Embryonic facial prominence (tissue), 1 donor: Measurements from ENCODE around the gene RFX4.

ENCODE experiments used
- DNase-seq: peaks from one replicate; pipeline ENCODE4 v3.0.0-alpha.2; 2016; ENCODE audit errors: extremely low spot score

RFX4 gene

DNA sequence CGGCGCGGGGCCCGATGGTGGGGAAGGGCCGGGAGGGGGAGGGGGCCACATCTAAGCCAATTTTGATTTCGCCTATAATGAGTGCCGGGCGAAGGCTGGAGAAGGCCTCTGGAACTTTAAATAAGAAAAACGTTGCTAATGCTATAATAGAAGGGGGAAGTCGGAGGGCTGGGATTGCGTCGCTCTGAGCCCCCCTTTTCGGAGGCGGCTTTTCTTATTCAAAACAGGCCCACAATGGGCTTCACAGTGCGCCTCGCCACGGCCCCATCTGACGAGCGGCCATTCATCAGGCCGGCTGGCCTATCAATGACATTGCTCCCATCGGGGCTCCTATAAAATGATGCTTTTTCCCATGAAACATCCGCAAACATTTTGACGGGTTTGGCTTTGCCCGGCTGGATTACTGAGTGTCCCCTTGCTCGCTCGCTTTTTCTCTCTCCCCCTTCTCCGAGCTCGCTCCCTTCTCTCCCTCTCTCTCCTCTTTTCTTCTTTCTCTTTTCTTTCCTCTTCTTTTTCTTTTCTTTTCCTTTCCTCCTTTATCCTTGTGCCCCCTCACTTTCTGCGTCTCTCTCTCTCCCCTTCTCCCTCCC lies at the start of gene RFX4:
TSS of gene RFX4 (plus strand) at position 364 of the 590 bp plus-strand sequence. CDS start 317 bp downstream, outside the sequence.
- DNase-seq = no peak

DNA sequence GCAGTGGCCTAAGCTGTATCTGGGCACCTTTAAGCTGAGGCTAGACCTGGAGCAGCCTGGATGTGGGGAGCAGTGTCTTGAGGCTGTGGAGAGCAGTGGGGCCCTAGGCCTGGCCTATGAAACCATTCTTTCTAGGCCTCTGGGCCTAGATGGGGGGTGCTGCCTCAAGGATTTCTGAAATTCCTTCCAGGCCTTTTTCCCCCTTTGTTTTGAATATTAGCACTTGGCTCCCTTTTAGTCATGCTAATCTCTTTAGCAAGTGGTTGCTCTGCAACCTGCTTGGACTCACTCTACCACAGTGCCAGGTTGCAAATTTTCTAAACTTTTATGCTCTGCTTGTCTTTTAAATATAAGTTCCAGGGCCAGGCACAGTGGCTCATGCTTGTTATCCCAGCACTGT lies 41.6 kb upstream of the RFX4 start:
- DNase-seq = no peak

DNA sequence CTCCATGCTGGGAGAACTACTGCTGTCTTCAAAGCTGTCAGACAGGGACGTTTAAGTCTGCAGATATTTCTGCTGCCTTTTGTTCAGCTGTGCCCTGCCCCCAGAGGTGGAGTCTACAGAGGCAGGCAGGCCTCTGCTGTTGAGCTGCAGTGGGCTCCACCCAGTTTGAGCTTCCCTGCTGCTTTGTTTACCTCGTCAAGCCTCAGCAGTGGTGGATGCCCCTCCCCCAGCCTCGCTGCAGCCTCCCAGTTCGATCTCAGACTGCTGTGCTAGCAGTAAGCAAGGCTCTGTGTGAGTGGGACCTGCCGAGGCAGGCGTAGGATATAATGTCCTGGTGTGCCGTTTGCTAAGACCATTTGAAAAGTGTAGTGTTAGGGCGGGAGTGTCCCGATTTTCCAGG lies 31.4 kb upstream of the RFX4 start:
- DNase-seq = no peak

DNA sequence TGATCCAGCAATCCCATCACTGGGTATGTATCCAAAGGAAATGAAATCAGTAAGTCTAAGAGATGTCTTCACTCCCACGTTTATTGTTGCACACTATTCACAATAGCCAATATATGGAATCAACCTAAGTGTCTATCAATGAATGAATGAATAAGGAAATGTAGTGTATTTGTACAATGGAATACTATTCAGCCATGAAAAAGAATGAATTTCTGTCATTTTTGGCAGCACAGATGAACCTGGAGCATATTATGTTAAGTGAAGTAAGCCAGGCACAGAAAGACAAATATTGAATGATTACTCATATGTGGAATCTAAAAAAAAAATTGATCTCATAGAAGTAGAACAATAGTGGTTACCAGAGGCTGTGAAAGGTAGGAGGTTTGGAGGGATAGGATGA lies 30.6 kb upstream of the RFX4 start:
- DNase-seq = no peak

DNA sequence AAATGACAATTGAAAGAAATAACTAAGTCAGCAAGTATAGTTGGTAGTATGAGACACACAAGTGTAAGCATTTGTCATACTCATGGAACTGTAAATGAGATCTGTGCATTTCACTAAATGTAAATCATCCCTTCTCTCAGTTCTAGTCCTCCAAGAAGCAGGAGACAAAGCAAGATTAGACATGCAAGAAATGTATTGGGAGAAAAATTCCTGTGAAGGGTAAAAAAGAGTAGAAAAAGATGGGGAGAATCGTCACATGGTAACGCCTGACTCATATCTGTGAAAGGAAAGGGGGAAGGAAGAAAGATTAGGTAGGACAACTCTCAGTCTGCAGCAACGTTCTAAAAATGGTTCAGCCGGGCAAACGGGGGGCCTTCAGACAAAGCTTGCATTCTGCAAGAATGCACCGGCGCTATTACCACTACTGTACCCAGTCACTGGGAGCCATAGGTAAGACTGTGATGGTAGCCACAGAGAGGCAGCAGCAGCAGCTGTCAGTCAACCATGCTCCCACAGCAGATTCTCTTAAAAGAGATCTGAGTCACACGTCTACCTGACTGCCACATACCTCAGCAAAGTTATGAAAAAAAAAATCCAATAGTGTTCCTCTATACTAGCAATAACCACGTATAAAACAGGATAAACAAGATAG lies 18.0 kb upstream of the RFX4 start:
- DNase-seq = no peak

DNA sequence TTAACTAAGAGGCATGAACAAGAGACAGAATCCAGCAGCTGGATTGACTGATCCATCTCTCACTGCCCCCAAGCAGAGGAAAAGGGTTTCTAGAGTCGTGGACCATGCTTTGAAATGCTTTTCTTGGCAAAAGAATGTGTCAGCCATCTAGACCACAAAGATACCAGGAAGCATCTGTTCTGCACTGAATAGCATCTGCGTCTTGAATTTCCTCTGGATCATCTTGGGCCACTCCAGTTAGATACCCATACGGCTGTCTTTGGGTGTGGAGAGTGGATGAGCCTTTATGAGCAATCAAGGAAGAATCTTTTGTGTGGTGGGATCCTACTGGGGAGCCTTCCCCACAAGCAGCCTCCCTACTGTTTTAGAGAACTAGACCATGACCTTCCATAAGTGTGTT lies 16.0 kb upstream of the RFX4 start:
- no peak for DNase-seq

DNA sequence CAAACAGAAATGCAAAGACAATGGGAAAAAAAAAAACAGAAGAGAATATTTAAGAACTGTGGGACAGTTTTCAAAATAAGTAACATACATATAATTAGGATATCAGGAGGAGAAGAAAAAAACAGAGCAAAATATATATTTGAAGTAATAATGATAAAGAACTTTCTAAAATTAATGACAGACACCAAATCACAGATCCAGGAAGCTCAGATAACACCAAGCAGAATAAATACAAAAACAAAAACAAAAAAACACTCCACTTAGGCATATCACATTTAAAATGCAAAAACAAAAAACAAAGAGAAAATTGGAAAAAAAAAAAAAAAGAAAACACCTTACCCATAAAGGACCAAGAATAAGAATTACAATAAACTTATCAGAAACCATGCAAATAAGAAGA lies 9.6 kb upstream of the RFX4 start:
- no peak for DNase-seq

DNA sequence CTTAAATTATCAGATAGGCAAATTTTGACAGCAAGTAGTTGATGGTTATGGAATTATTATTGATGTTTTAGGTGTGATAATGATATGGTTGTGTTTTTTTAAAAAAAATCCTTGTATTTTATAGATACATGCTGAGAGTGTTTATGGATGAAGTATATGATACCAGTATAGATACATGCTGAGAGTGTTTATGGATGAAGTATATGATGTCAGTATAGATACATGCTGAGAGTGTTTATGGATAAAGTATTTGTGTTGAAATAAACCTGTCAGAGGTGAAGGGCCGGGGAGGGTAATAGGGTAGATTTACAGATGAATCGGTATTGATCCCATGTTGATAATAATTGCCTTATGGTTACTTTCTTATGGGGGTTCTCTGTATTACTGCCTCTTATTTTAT lies 6.0 kb upstream of the RFX4 start:
- no peak for DNase-seq

DNA sequence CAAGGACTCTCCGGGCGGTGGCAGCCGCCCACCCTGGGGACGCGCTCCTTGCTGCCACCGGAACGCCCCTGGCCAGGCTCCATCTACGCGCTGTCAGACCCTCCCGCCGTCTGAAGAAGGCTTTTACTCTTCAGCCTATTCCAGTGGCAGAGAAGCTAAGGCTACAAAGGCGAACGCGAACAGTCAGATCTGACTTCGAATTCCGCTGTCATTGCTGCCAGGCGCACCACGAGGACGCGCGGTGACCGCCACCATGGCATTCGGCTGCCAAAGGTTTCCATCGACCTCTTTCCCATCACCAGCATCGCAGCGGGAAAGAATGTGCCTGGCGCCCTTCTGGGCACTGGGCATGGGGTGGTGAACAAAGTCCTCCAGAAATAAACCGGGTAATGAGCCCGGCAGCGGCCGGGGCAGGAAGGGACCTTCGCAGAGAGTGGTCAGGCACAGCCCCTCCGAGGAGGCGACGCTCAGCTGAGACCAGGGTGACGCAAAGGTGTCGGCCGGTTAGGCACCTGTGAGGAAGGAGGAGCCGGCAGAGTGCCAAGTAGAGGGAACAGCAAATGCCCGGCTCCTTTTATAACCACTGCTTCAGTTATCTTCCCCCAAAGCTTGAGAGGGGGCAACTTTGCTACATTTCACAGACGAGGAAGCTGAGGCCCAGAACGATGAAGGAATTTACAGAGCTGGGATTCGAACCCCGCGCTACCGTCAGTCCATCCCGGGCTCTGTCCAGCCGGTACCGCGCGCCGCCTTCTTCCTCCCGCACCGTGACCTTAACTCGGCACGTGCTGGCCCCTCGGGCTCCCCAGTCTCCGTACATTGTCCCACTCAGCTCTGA lies 1.9 kb upstream of the RFX4 start:
- DNase-seq = no peak

DNA sequence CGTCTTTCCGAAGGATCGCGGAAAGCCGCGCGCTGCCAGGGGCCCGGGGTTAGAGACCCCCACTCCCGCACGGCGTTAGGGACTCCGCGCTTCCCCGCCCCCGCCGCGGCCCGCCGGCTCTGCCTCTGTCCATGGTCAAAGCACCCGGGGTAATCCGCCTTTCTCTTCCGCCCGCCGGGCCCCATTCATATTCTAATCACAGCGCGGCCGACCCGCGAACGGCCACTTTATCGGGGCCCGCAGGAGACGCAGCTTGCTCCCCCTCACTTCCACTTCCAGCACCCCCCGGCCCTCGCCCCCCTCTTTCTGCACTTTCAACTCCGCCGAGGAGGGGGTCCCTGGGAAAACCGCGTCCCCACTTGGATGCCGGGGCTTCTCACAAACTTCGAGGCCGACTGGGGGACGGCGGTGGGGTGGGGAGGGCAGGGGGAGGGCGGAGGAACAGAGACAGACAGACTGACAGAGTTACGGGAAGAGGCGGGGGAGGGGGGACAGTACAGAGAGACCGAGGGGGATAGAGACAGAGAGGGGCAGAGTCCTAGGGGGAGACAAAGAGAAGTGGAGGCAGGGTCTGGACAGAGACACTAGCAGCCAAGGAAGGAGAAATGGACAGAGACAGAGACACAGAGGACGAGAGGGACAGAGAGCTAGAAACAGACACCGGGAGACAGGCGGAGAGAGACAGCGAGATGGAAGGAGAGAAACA lies 1.1 kb upstream of the RFX4 start:
- DNase-seq = no peak

DNA sequence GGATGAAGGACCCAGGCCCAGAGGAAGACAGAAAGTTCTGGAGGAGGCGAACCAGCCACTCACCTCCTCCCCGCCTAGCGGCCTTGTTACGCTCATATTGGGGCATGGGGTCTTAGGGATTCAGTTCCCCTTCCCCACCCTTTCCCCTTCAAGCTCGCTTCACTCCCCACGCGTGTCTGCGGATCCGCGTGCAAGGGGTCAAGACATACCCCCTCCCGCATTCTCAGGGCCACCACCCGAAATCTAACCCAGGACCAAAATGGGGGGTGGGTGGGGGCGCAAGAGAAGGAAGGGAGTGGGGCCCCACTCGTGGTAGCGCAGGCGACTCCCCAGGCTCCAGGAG lies 584 bp upstream of the RFX4 start:
- no peak for DNase-seq

DNA sequence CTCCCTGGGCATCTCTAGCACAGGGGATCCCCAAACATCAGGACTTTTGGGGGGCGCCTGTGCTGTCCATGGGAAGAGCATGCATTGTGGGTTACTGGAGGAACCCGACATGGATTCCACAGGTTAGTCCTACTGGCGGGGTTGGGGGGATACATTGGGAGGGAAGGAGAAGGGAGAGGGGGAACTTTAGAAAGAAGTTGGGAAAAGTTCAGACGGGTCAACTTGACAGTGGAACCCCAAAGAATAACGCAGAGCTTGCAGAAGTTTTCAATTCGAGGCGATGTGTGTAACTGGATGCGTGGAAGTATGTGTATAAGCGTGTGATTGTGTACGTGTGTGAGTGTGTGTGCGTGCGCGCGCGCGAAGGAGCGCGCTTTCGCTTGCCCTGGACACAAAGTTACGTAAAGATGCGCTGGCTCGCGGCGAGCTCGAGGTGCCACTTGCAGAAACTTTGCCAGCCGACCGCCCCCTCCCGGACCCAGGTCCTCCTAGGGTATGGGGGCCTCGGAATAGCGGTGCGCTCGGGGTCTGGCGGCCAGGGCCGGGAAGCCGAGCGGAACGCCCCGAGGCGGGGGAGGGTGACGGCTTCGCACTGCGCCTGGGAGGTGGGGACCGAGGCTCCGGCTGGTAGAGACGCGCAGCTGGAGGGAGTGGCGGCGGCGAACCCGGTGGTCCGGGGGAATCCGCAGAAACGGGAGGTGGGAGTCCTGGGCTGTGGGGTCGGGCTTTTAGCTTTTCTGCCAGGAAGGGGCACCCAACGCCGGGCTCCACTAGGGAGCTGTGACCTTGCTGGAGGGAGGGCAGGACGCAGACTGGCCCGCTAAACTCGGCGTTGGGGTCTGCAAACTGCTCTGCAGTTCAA lies 669 bp downstream of the RFX4 start:
- DNase-seq = no peak

DNA sequence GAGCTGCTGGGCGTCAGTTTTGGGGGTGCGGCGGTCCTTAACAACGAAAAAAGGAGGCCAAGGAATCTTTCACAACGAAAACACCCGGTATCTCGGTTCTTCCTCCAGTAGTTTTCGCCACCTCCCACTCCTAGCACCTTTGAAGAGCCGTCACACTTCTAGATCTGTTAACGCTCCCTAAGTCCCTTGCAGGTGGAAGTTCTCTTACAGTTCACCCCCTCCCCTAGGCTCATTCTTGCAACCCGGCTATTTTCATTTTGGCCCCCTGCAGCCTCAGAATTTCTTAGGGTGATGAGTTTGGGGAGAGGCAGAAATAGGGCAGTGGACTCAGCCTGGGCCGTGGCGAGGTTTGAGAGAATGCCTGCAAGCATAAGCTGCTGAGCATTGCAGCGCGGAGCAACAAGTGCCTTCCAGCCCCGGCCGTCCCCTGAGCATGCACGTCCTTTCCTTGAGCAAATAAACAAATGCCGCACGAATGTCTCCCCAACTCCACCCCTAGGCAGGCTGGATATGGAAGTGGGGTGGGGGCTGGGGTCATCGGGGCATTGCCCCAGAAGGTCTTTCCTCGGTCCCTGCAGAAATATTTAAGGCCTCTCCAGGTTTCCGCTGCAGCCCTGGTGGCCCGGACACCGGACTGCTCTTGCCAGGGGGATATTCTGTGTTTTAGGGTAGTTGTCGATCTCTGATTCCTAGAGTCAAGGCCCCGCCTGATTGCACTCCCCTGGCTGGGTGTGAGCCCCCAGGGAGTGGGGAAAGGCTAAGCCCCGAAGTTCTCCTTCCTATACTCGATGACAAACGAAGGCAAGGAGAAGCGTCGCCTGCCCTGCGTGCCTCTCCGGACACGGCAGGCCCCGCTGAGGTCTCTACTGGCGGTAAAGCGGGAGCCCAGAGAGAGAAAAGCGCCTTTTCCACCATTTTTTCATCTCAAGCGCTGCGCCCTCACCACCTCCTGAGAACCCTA lies 1.6 kb downstream of the RFX4 start:
- DNase-seq = no peak

DNA sequence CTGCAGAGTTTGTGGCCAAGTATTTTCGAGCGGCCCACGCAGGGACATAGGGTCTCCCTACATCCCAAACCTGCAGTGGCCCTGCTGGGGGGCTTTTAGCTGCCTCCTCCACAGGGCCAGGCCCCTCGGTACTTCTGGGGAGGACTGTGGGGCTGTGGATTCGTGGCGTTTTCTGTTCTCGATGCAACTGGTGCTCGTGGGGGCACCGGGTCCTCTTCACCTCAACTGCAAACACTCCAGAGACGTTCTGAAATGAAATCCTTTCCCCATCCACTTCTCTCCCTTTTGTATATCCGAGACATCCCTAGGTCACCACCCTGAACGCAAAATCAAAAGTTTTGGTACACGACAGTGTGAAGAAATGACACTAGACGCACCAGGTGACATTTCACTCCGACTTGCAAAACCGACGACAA lies 2.3 kb downstream of the RFX4 start:
- no peak for DNase-seq

DNA sequence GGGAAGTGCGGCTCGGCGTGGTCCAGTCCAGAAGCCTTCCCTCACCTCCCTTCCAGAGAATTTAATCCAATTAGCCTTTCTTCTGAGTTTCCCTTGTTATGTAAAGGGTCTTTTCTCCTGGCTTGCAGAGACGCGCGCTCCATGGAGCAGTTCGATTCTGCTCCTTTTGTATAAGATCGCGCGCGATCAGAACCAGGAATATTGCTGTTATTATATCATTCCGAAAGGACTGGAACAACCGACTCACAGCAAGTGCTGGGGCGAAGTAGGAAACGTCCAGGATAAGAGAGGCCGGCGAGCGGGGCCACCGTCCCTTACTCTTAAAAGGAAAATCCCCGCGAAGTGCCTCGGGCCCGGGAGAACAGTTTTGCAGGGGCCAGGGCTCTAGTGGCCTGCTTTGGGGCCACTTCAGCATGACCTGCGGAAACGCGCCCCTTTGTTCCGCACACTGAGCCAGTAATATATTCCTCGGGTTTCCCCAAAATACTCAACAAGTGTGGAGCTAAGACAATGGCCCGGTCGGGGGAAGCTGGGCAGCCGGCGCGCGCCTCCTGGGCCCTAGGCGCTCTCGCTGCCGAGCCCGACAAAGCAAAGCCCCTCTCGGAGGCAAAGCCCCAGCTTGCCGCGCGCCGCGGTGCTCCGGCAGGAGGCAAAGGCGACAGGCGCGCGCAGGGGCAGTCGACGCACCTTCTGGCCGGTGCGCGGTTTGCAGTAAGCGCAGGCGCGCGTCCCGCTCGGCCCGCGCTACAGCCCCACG lies 2.9 kb downstream of the RFX4 start:
- DNase-seq = no peak

DNA sequence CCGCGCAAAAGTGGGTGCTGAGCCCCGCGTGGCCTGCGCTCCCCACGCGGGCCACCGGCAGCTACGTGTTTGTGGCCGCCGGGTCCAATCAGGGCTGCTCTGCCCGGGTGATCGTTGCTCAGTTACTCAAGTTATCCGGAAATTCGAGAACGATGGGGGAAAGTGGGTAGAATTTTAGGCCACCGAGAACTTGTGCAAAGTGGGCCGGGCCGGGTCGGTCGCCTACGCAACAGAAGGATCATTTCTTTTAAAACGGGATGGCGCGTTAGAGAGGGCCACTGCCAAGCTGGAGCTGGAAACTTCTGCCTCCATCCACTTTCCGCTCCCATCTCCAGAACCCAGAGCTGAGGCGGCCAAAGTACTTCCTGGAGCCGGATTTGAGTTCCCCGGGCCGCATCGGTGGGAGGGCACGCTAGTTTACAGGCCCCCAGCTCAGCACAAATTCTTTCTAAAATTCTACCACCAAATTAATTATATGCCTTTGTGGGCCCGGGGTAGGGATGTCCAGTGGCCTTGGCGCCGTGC lies 3.5 kb downstream of the RFX4 start:
- DNase-seq = no peak

DNA sequence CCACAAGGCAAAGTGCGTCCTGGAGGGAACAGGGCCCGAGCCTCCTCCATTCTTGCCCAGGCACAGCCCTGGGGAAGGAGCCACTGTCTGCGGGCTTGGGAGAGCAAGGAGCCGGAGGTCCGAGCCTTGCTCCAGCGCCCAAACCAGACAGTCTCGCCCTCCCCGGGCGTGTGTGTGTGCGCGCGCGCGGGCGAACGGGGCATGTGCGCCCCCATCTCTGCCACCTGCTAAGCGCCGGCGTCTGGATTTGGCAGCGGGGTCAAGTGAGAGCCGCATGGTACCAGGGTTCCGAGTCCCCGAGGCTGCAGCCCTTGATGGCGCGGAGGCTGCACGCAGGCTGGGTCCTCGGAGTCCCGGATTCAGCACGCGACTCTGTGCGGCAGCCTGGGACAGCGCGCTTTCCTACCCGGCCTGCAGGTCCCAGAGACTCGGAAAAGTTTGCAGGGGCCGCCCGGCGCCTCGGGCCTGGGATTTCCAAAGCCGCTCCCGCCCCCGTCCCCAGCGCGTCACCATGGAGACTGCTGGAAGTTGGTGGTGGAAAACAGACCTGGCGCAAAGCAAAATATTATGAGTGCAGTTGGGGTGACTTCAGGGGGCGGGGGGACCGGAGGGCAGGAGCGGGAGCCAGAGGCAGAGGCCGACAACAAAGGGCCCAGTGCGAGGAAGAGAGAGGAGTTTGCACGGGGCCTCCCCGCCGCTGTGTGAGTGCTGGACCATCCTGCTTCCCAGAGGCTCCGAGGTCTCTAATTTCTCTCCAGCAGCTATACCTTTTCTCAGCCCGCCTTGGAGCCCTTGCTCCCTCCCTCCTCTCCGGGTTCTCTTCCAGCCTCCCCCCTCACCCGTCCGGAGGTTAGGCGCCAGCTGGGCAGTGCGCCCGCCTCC lies 4.2 kb downstream of the RFX4 start:
- DNase-seq = no peak

DNA sequence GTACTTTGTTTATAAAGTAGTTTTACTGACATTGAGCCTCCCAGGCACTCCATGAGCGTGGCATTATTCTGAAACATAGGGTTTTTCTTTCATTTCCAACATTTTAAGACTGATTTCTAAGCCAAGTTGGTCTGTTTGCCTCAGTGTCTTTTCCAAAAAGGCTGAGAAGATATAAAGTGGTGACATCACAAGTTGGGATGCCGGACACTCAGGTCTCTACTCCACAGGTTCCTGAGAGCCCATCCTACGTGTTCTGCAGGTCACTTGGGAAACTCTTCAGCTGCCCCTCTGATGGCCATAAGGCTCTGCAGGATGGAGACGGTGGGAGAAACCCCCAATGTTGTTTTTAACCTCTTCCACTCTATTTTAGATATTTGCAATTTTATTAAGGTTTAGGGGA lies 6.0 kb downstream of the RFX4 start:
- no peak for DNase-seq
